Measurements from ENCODE around the gene EOLA1. TPM values are rescaled to one million over a fixed set of nuclear protein-coding genes. Genes with fewer than 3 reads are reported as not detected.
"Not testable (repeated sequence)": the region's sequence is repeated elsewhere in the genome, so short reads cannot be mapped to it uniquely, and the experiment has no call there.

EOLA1 gene
- polyA plus RNA-seq, 6 donors from 2014 or later: 10.6 to 27.8 (median 23.2) TPM

DNA sequence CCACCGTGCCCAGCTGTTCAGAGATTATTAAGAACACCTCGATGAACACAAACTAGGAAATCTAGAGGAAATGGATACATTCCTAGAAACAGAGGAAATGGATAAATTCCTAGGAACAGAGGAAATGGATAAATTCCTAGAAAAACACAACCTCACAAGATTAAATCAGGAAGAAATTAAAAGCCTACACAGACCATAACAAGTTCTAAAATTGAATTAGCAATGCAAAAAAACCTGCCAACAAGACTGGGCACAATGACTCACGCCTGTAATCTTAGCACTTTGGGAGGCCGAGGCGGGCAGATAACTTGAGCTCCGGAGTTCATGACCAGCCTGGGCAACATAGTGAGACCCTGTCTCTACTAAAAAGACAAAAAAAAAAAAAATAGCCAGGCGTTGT lies 22.6 kb upstream of the EOLA1 start:
- no peak for DNase-seq
- Mint-ChIP-seq H3K4me3 (no peak overlapping the region), H3K27me3 (peaks cover 11 to 30% (median 25%) of the 10 kb centered on the region in 3 donors), H3K4me1 (no peaks in the 10 kb centered on the region), H3K27ac (no peak overlapping the region), H3K36me3 (no peaks in the 10 kb centered on the region), H3K9me3 (no peaks in the 10 kb centered on the region)
- ATAC-seq (ENCODE audit: low read depth in 2 of 2): no peak

DNA sequence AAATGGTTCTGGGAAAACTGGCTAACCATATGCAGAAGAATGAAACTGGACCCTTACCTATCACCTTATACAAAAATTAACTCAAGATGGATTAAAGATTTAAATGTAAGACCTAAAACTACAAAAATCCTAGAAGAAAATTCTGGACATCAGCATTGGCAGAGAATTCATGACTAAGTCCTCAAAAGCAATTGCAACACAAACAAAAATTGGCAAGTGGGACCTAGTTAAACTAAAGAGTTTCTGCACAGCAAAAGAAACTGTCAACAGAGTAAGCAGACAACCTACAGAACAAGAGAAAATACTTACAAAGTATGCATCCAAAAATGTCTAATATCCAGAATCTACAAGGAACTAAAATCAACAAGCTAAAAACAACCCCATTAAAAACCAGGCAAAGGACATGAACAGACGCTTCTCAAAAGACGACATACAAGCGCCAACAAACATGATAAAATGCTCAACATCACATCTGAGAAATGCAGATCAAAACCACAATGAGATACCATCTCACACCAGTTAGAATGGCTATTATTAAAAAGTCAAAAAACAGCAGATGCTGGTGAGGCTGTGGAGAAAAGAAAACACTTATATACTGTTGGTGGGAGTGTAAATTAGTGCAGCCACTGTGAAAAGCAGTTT lies 20.1 kb upstream of the EOLA1 start:
- not testable (repeated sequence) for H3K4me3 Mint-ChIP-seq; DNase-seq; H3K27ac Mint-ChIP-seq; H3K9me3 Mint-ChIP-seq; H3K36me3 Mint-ChIP-seq; ATAC-seq (ENCODE audit: low read depth in 2 of 2)
- Mint-ChIP-seq H3K27me3 (peaks cover 9 to 30% (median 25%) of the 10 kb centered on the region in 3 donors), H3K4me1 (peaks cover 0 to 10% (median 0%) of the 10 kb centered on the region in 3 donors)

- Mint-ChIP-seq H3K9me3 (no peaks in the 10 kb centered on the region), H3K4me3 (no peak overlapping the region), H3K36me3 (no peaks in the 10 kb centered on the region), H3K27ac (no peak overlapping the region), H3K27me3 (peaks cover 6 to 29% (median 24%) of the 10 kb centered on the region in 3 donors), H3K4me1 (peaks cover 0 to 10% (median 0%) of the 10 kb centered on the region in 3 donors)
- DNase-seq (no peak), ATAC-seq (ENCODE audit: low read depth in 2 of 2) (no peak)
Measured at GRCh38 chrX:149521438-149521837, 19.4 kb upstream of the EOLA1 start.

DNA sequence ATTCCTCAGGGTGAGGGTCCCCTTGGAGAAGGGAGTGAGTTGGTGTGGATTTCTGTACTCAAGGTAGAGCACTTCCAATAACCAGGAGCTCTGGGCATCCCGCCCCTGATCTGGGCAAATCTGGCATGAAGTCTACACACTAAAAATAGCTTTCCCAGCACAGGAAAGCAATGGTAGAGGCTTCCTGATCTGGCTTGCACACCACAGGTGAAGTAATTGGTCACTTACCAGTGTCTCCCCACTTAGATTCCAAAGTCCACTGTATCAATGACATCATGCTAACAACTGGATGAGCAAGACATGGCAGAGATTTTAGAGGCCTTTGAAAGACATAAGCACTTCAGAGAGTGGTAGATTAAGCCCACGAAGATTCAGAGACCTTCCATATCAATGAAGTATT lies 17.9 kb upstream of the EOLA1 start:
- H3K4me1 Mint-ChIP-seq: peaks cover 0 to 13% (median 0%) of the 10 kb centered on the region in 3 donors
- H3K9me3 Mint-ChIP-seq: no peaks in the 10 kb centered on the region
- no peaks in the 10 kb centered on the region for H3K36me3 Mint-ChIP-seq
- peak overlapping the region in 1 of 6 donors; percentile 51 for H3K27ac Mint-ChIP-seq
- H3K27me3 Mint-ChIP-seq: peaks cover 6 to 19% (median 18%) of the 10 kb centered on the region in 3 donors
- DNase-seq (no peak), ATAC-seq (ENCODE audit: low read depth in 2 of 2) (no peak)
- no peak overlapping the region for H3K4me3 Mint-ChIP-seq

DNA sequence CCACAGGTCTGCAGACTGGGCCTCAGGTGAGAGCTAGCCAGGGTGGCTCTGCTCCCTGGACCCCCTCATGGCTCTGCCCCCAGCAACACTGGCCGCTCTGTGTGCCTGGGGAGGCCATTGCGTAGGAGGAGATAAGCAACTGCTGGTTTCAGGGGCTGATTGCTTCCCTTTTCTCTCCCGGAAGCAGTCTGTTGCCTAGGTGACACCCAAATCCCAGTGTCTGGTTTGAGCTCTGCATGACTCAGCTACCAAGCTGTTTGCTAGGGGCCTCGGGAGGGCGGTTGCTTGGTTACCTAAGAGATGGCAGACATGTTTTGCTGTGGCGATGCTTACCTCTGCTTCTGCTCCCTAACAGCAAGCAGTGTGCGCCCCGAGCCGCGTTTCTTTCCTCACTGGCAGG lies 15.4 kb upstream of the EOLA1 start:
- ATAC-seq (ENCODE audit: low read depth in 2 of 2) (peak; percentile 85 to 88), DNase-seq (peak; percentile 62)
- not testable (repeated sequence) for H3K27me3 Mint-ChIP-seq, H3K36me3 Mint-ChIP-seq, H3K9me3 Mint-ChIP-seq
- peaks cover 0 to 13% (median 0%) of the 10 kb centered on the region in 3 donors for H3K4me1 Mint-ChIP-seq
- peak overlapping the region in 1 of 8 donors; percentile 15 for H3K4me3 Mint-ChIP-seq
- H3K27ac Mint-ChIP-seq: peak overlapping the region in 3 of 6 donors; percentile 62 to 95 (median 79)

GRCh38 chrX:149525903-149526302 lies 14.9 kb upstream of the EOLA1 start:
- peak overlapping the region in 5 of 6 donors; percentile 27 to 79 (median 66) for H3K27ac Mint-ChIP-seq
- H3K27me3 Mint-ChIP-seq, H3K36me3 Mint-ChIP-seq, H3K9me3 Mint-ChIP-seq, DNase-seq: not testable (repeated sequence)
- H3K4me3 Mint-ChIP-seq: peak overlapping the region in 5 of 8 donors; percentile 1 to 53 (median 25)
- peaks cover 0 to 13% (median 0%) of the 10 kb centered on the region in 3 donors for H3K4me1 Mint-ChIP-seq
- ATAC-seq (ENCODE audit: low read depth in 2 of 2): peak; percentile 24 to 44

DNA sequence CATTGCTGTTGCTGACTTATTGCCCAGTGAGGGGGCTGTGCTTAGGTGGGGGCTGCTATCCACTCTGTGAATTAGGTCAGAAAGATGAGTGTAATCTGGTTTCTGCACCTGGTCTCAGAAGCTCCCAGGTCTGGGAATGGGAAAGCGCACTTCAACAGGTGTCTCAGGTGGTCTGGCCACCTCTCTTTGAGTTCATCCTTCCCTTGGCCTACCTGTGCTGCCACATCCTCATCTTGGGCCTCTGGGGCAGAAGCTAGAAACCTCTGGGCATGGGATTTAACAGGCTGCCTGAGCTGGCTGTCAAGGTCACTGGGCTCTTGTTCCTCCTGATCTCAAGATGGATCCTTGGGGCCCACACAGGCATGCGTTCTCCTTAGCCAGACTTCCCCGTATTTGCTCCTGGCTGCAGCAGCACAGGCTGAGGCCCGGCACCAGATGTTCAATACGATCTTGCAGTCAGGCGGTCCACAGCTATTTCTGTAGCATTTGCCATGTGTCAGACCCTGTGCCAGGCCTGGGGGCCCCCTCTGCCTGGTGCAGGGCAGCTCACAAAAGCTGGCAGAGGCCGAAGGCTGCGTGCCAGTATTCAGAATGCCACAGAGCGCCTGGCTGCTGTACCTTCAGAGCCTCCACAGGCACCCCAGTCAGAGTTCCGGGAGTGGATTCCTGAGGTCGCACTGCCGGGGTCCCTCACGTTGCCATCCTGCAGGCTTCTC lies 14.3 kb upstream of the EOLA1 start:
- Mint-ChIP-seq H3K27ac (peak overlapping the region in 5 of 6 donors; percentile 47 to 86 (median 66)), H3K4me1 (peaks cover 0 to 13% (median 0%) of the 10 kb centered on the region in 3 donors), H3K4me3 (peak overlapping the region in 1 of 8 donors; percentile 53)
- not testable (repeated sequence) for DNase-seq; ATAC-seq (ENCODE audit: low read depth in 2 of 2); H3K9me3 Mint-ChIP-seq; H3K27me3 Mint-ChIP-seq; H3K36me3 Mint-ChIP-seq

DNA sequence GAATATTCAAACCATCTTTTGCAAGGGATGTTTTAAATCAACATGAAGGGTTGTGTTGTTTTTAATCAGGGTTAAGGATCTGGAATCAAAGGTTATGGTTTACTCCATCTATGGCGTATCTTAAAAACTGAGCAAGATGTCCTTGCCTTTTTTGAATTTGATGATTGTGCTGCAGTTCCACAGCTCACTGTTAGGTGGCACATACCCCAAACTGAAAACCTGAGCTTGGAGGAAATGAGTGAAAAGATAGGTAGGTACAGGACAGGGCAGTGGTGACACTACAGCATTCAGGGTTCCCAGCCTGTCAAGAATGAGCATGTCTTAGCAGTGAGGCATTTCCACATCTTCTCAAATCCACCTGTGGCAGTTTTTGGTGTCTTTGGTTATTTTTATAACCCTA lies 13.1 kb upstream of the EOLA1 start:
- Mint-ChIP-seq H3K4me3 (peak overlapping the region in 2 of 8 donors; percentile 16 to 70), H3K4me1 (peaks cover 0 to 16% (median 5%) of the 10 kb centered on the region in 3 donors), H3K36me3 (no peaks in the 10 kb centered on the region), H3K27ac (peak overlapping the region in 3 of 6 donors; percentile 40 to 88 (median 42)), H3K9me3 (no peaks in the 10 kb centered on the region), H3K27me3 (no peaks in the 10 kb centered on the region)
- ATAC-seq (ENCODE audit: low read depth in 2 of 2): peak in 1 of 2 donors; percentile 16
- DNase-seq: no peak

GRCh38 chrX:149528381-149528780 lies 12.4 kb upstream of the EOLA1 start:
- H3K27ac Mint-ChIP-seq: peak overlapping the region in 1 of 6 donors; percentile 40
- no peaks in the 10 kb centered on the region for H3K36me3 Mint-ChIP-seq
- H3K9me3 Mint-ChIP-seq: no peaks in the 10 kb centered on the region
- peaks cover 0 to 16% (median 5%) of the 10 kb centered on the region in 3 donors for H3K4me1 Mint-ChIP-seq
- DNase-seq (no peak), ATAC-seq (ENCODE audit: low read depth in 2 of 2) (no peak)
- no peaks in the 10 kb centered on the region for H3K27me3 Mint-ChIP-seq
- no peak overlapping the region for H3K4me3 Mint-ChIP-seq

DNA sequence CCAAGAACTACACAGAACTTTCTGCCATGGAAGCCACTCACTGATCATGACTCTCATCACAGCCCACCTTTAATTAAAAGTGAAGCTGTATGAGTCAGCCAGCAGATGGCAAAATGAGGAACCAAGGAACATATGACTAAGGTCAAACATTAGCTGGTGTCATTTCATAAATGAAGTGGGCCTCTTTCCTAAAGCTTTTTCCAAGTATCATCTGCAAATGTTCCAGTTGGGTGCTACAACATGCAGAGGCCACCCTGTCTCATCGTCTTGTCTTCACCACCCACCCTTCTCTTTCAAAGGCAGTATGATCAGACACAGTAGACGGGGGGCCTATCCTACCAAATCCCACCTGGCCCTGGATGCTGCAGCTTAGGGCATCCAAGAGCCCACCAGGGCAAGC lies 9.2 kb upstream of the EOLA1 start:
- peak; percentile 70 to 73 for ATAC-seq (ENCODE audit: low read depth in 2 of 2)
- H3K4me3 Mint-ChIP-seq: no peak overlapping the region
- DNase-seq: peak; percentile 19
- H3K27ac Mint-ChIP-seq: no peak overlapping the region
- H3K9me3 Mint-ChIP-seq: no peaks in the 10 kb centered on the region
- H3K36me3 Mint-ChIP-seq: peaks cover 0 to 12% of the 10 kb centered on the region in 2 donors
- H3K27me3 Mint-ChIP-seq: no peaks in the 10 kb centered on the region
- peaks cover 5 to 14% (median 5%) of the 10 kb centered on the region in 3 donors for H3K4me1 Mint-ChIP-seq

DNA sequence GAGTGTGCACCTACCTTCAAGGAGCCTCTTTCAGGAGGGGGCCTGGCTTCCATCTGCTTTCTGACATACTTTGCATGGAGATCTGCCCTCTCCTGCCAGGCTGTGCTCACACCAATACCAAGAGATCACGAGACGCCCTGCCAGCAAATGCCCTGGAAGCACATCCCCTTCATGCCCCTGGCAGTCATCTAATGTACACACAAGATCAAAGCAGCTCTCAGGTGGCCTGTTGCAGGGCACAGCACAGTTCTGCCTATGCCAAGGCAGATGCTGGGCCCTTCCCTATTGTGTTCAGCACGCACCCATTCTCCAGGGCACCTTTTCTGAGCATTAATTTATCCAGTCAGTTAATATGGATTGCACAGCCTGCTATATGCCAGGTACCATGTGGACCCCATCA lies 7.9 kb upstream of the EOLA1 start:
- Mint-ChIP-seq H3K4me1 (peaks cover 3 to 14% (median 5%) of the 10 kb centered on the region in 3 donors), H3K36me3 (peaks cover 0 to 12% of the 10 kb centered on the region in 2 donors)
- not testable (repeated sequence) for H3K9me3 Mint-ChIP-seq; ATAC-seq (ENCODE audit: low read depth in 2 of 2); DNase-seq; H3K27ac Mint-ChIP-seq; H3K27me3 Mint-ChIP-seq; H3K4me3 Mint-ChIP-seq

GRCh38 chrX:149533999-149534398 lies 6.8 kb upstream of the EOLA1 start:
- H3K27me3 Mint-ChIP-seq; H3K27ac Mint-ChIP-seq; H3K9me3 Mint-ChIP-seq; ATAC-seq (ENCODE audit: low read depth in 2 of 2); DNase-seq; H3K4me3 Mint-ChIP-seq: not testable (repeated sequence)
- H3K36me3 Mint-ChIP-seq: peaks cover 0 to 12% of the 10 kb centered on the region in 2 donors
- H3K4me1 Mint-ChIP-seq: peaks cover 4 to 17% (median 5%) of the 10 kb centered on the region in 3 donors

DNA sequence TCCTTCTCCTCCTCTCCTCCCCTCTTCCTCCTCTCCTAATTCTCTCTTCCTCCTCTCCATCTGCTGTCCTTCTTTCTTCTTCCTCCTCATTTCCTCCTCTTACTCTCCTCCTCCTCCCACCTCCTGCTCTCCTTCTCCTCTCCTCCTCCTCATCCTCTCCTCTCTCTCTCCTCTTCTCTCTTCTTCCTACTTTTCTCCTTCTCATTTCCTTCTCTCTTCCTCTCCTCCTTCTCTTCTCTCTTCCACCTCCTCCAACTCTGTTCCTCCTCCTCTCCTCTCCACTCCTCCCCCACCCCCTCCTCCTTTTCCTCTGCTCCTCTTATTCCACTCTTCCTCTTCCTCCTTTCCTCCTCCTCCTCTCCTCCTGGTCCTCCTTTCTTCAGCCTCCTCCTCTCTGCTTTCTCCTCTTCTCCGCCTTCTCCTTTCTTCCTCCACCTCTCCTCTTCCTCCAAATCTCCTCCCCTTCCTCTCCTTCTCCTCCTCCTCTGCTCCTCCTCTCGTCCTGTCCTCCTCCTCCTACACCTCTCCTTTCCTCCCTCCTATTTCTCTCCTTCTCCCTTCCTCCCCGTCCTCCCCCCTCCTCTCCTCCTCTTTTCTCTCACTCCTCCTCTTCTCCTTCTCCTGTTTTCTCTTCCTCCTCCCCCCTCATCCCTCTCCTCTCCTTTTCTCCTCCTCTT lies 5.7 kb upstream of the EOLA1 start:
- not testable (repeated sequence) for ATAC-seq (ENCODE audit: low read depth in 2 of 2); H3K9me3 Mint-ChIP-seq; H3K27me3 Mint-ChIP-seq; DNase-seq
- Mint-ChIP-seq H3K27ac (peak overlapping the region in 2 of 6 donors; percentile 60 to 71), H3K4me3 (peak overlapping the region in 1 of 8 donors; percentile 66), H3K36me3 (peaks cover 0 to 12% of the 10 kb centered on the region in 2 donors), H3K4me1 (peaks cover 5 to 24% (median 8%) of the 10 kb centered on the region in 3 donors)
